Osteoblast (primary cell): ENCODE results near the gene FAM3B. TPM values are rescaled to one million over a fixed set of nuclear protein-coding genes. Genes with fewer than 3 reads are reported as not detected.

Experiments used
- DNase-seq: peaks from one replicate; pipeline ENCODE4 v3.0.0; 2011; ENCODE audit warnings: low spot score, mixed read lengths; ENCODE audit not compliant: insufficient read length; ENCODE audit errors: missing footprints
- H2AFZ ChIP-seq: 2 replicates; pipeline ENCODE4 v1.6.0; 2011; ENCODE audit warnings: mild to moderate bottlenecking, low read length
- H3K27ac ChIP-seq: 2 replicates; pipeline ENCODE4 v1.5.1; 2011; ENCODE audit warnings: mild to moderate bottlenecking, low read depth, low read length, moderate library complexity
- H3K27me3 ChIP-seq: 2 replicates; pipeline ENCODE4 v1.6.0; 2012; ENCODE audit warnings: mild to moderate bottlenecking, control low read depth, inconsistent platforms, low read length, moderate library complexity; ENCODE audit not compliant: insufficient read depth
- H3K36me3 ChIP-seq: 2 replicates; pipeline ENCODE4 v1.5.1; 2011; ENCODE audit warnings: mild to moderate bottlenecking, low read length, control low read depth, moderate library complexity; ENCODE audit not compliant: insufficient read depth
- H3K4me1 ChIP-seq: 2 replicates; pipeline ENCODE4 v1.5.1; 2011; ENCODE audit warnings: mild to moderate bottlenecking, low read length, control low read depth, moderate library complexity; ENCODE audit not compliant: insufficient read depth
- H3K4me2 ChIP-seq: 2 replicates; pipeline ENCODE4 v1.6.0; 2011; ENCODE audit warnings: mild to moderate bottlenecking, low read length; ENCODE audit not compliant: insufficient read depth
- H3K4me3 ChIP-seq: fragments of 200-600 bp; sonication (generic); 3 replicates; pipeline ENCODE4 v1.5.1; 2012; ENCODE audit warnings: mild to moderate bottlenecking, low read length, inconsistent platforms; ENCODE audit not compliant: insufficient read depth
- H3K79me2 ChIP-seq: 2 replicates; pipeline ENCODE4 v1.6.0; 2012; ENCODE audit warnings: mild to moderate bottlenecking, low read length, control low read depth, inconsistent platforms; ENCODE audit not compliant: insufficient read depth
- H3K9me3 ChIP-seq: 2 replicates; pipeline ENCODE4 v1.5.1; 2011; ENCODE audit warnings: low read depth, low read length, control low read depth
- H4K20me1 ChIP-seq: 2 replicates; pipeline ENCODE4 v1.6.0; 2012; ENCODE audit warnings: mild to moderate bottlenecking, low read length, control low read depth; ENCODE audit not compliant: insufficient read depth
- CTCF ChIP-seq: IDR thresholded peaks from 2 replicates; pipeline ENCODE4 v1.5.1; 2011; ENCODE audit warnings: mild to moderate bottlenecking, low read depth, low read length, moderate library complexity; ENCODE audit errors: extremely low read depth
- total RNA-seq: library from RNA; depleted of rRNA; stranded (reverse); fragments of >200 nt; gene quantifications from 2 replicates; pipeline ENCODE4 v1.2.3, GENCODE V29; 2012

Gene FAM3B
- total RNA-seq, 1 donor, result not detected

- H3K27me3 ChIP-seq, result peaks cover 44% of the 10 kb centered on the region
- no peak overlapping the region for H3K27ac ChIP-seq
- H3K4me2 ChIP-seq, result no peak overlapping the region
- DNase-seq, result no peak
- H3K4me3 ChIP-seq, result no peak overlapping the region
- H3K9me3 ChIP-seq, result no peaks in the 10 kb centered on the region
- no peaks in the 10 kb centered on the region for H3K4me1 ChIP-seq
- no peak for TF ChIP-seq CTCF
- H3K36me3 ChIP-seq, result no peaks in the 10 kb centered on the region
- no peaks in the 10 kb centered on the region for H3K79me2 ChIP-seq
- H2AFZ ChIP-seq, result no peak overlapping the region
- no peaks in the 10 kb centered on the region for H4K20me1 ChIP-seq
These were observed 27.2 kb upstream of the FAM3B start for GRCh38 chr21:41289431-41289830.

DNA sequence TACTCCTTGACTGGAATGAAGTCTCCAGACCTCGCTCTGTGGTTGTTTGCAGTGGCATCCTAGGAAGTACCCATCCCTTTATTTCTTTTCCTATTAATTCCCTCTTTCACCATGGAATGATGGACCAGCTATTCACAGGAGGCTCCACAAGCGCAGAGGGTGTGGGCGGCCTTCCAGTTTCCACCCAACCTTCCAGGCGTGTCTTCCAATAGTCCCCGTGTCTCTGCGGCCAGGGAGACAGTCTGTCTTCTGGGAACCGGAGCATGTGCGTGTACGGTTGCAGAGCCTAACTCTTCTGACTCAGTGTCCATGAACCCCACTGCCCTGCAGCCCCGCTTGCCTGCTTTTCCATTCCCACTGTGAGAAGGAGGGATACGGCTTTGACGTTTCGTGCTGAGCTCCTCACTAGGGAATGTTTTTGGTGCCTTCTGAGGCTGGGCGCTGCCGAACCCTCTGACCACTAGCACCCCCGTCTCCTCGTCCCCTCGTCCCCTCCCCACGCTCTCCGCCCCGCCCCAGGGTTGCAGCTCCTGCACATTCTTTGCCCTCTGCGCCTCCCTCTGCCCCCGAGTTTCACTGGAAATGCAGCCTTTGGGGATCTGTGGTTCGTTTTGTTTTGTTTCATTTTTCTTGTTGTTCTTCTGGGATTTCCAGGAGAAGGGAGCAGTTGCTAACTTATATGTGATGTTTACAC, 26.3 kb upstream of the FAM3B start:
- Histone ChIP-seq H3K4me2 (peak overlapping the region; percentile 74), H3K27me3 (peaks cover 40% of the 10 kb centered on the region), H3K4me1 (no peaks in the 10 kb centered on the region), H2AFZ (peak overlapping the region; percentile 36), H3K4me3 (peak overlapping the region; percentile 59), H3K79me2 (no peaks in the 10 kb centered on the region), H3K27ac (no peak overlapping the region), H3K9me3 (no peaks in the 10 kb centered on the region), H3K36me3 (no peaks in the 10 kb centered on the region), H4K20me1 (no peaks in the 10 kb centered on the region)
- TF ChIP-seq CTCF, result no peak
- DNase-seq, result peak; percentile 53

DNA sequence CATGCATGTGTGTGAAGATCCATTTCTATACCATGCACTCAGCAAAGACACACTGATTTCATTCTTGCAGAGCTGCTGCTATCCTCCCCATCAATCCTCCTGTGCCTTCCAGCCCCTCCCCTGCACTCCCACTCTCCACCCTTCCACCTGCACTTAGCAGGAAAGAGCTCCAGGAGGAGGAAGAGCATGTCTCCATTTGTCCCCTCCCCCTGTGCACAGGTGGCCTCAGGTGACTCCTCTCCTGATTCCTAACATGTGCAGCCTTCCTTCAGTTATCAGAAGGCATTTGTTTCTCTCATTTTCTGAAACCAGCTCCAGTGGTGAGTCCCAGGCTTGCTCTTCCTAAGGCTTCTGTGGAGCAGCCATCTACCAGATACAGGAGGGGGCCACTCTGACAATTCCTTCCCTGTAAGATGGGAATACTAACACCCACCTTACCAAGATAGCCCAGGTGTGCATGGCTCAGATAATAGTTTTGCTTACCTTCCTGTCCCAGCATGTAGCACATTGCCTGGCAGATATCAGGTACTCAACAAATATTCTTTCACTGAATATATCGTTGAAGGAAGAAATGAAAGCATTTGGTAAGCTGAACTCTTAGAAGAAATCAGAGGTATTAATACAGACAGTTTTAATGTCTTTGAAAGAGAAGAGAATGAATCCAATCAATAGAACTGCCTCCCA, 21.9 kb upstream of the FAM3B start:
- Histone ChIP-seq H3K27ac (no peak overlapping the region), H3K79me2 (no peaks in the 10 kb centered on the region), H2AFZ (no peak overlapping the region), H3K4me2 (no peak overlapping the region), H4K20me1 (no peaks in the 10 kb centered on the region), H3K4me3 (no peak overlapping the region), H3K36me3 (no peaks in the 10 kb centered on the region), H3K27me3 (peaks cover 21% of the 10 kb centered on the region), H3K9me3 (no peaks in the 10 kb centered on the region), H3K4me1 (no peaks in the 10 kb centered on the region)
- no peak for DNase-seq
- TF ChIP-seq CTCF, result no peak

DNA sequence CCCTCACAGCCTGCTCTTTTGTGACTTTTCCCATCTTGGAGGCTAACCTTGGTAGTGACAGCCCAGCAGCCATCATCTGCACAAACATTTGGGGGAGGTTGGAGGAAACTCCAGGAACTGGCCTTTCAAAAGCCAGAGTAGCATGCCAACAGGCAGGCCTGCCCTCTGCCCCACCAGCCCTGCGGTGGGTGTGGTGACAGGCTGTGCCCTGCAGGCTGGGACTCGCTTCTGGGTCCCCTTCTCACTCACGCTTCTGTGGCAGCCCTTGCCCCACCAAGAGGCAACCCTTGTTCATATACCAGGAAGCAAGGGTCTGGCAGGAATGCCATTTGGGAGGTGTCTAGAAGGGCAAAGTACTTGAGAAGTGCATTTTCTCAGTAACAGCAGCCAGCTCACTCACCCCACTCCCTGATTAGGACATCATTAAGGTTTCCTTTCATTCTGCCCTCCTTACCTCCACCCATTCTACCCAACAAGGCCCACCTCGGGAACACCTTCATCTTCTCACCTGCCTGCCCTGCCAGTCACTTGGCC, 20.8 kb upstream of the FAM3B start:
- no peak for DNase-seq
- no peak for TF ChIP-seq CTCF
- Histone ChIP-seq H4K20me1 (no peaks in the 10 kb centered on the region), H3K27me3 (peaks cover 16% of the 10 kb centered on the region), H3K36me3 (no peaks in the 10 kb centered on the region), H3K4me2 (no peak overlapping the region), H3K4me3 (no peak overlapping the region), H3K4me1 (no peaks in the 10 kb centered on the region), H3K9me3 (no peaks in the 10 kb centered on the region), H3K27ac (no peak overlapping the region), H3K79me2 (no peaks in the 10 kb centered on the region), H2AFZ (no peak overlapping the region)
